GM18951 (cell line): Measurements from ENCODE around the gene ARMH1.

ENCODE experiments used
- POLR2A ChIP-seq: IDR thresholded peaks from 4 replicates; pipeline ENCODE4 v1.6.1; 2011; ENCODE audit warnings: mild to moderate bottlenecking; ENCODE audit not compliant: insufficient read length, insufficient read depth; ENCODE audit errors: extremely low read depth
- in situ Hi-C: fragments of 300-500 bp; cut with MboI; formaldehyde crosslinking; loops from one replicate; pipeline ENCODE4 v1.12.0; 2022; ENCODE audit warnings: low sequenced_read_pairs, mixed read lengths, inconsistent platforms; ENCODE audit not compliant: unreplicated experiment

ARMH1 gene

GRCh38 chr1:44681905-44682882, 7.7 kb downstream of the ARMH1 start:
- no peak for TF ChIP-seq POLR2A
- in situ Hi-C loops = no loop called here

GRCh38 chr1:44682883-44683265, 8.4 kb downstream of the ARMH1 start:
- no peak for TF ChIP-seq POLR2A
- in situ Hi-C loops = no loop called here

- TF ChIP-seq POLR2A = no peak
- in situ Hi-C loops = no loop called here
Measured at GRCh38 chr1:44684525-44684924, 10.0 kb downstream of the ARMH1 start.

GRCh38 chr1:44685218-44685617, 10.7 kb downstream of the ARMH1 start:
- no peak for TF ChIP-seq POLR2A
- in situ Hi-C loops = no loop called here

- no peak for TF ChIP-seq POLR2A
- in situ Hi-C loops = no loop called here
Measured at GRCh38 chr1:44685881-44686280, 11.4 kb downstream of the ARMH1 start.

- no peak for TF ChIP-seq POLR2A
- in situ Hi-C loops = no loop called here
Measured at GRCh38 chr1:44688760-44689446, 14.4 kb downstream of the ARMH1 start.

GRCh38 chr1:44689447-44689765, 14.9 kb downstream of the ARMH1 start:
- TF ChIP-seq POLR2A = no peak
- in situ Hi-C loops = no loop called here

GRCh38 chr1:44693159-44693558, 18.6 kb downstream of the ARMH1 start:
- no peak for TF ChIP-seq POLR2A
- in situ Hi-C loops = no loop called here

GRCh38 chr1:44693900-44694299, 19.4 kb downstream of the ARMH1 start:
- in situ Hi-C loops = no loop called here
- TF ChIP-seq POLR2A = no peak

GRCh38 chr1:44694863-44695478, 20.5 kb downstream of the ARMH1 start:
- in situ Hi-C loops = no loop called here
- TF ChIP-seq POLR2A = no peak

GRCh38 chr1:44695671-44696070, 21.2 kb downstream of the ARMH1 start:
- in situ Hi-C loops = no loop called here
- TF ChIP-seq POLR2A = no peak

GRCh38 chr1:44696101-44696500, 21.6 kb downstream of the ARMH1 start:
- in situ Hi-C loops = no loop called here
- TF ChIP-seq POLR2A = no peak

- in situ Hi-C loops = no loop called here
- TF ChIP-seq POLR2A = no peak
Measured at GRCh38 chr1:44696789-44697345, 22.4 kb downstream of the ARMH1 start.
